ENCODE results near the gene PCDHGB4. TPM values are rescaled to one million over a fixed set of nuclear protein-coding genes. Genes with fewer than 3 reads are reported as not detected.
A peak's percentile ranks its signal among the peaks of the same experiment; 100 is the strongest.
"Not testable (repeated sequence)": the region's sequence is repeated elsewhere in the genome, so short reads cannot be mapped to it uniquely, and the experiment has no call there.

Gene PCDHGB4
- total RNA-seq, 2 donors from 2014 or later, result 6.7 to 9.9 TPM

- no peak for DNase-seq (ENCODE audit: low spot score)
- H3K4me1 ChIP-seq (replicated peaks), result no peaks in the 10 kb centered on the region
- no peak overlapping the region for H3K27ac ChIP-seq
- TF ChIP-seq CTCF (IDR thresholded peaks at IDR 0.05) (no peak), POLR2A (IDR thresholded peaks at IDR 0.05) (no peak), POLR2AphosphoS5 (IDR thresholded peaks at IDR 0.05) (no peak)
- no peaks in the 10 kb centered on the region for H3K36me3 ChIP-seq
- WGBS, result 22% methylated on average over 22 of the region's 22 CpGs
- peaks cover 10% of the 10 kb centered on the region for H3K9me3 ChIP-seq
- H3K27me3 ChIP-seq (replicated peaks; ENCODE audit: insufficient read depth), result no peaks in the 10 kb centered on the region
- intact Hi-C loops (cut with DNase I), result no loop called here
- H3K4me3 ChIP-seq, result no peak overlapping the region
These were observed 15.9 kb downstream of the PCDHGB4 start for GRCh38 chr5:141403387-141403786.

GRCh38 chr5:141407790-141408505 is 20.4 kb downstream of the PCDHGB4 start, which contains the start of gene PCDHGB6:
TSS of gene PCDHGB6 (plus strand) at chr5:141408021. CDS start at chr5:141408203, 182 bp downstream.
- H3K27me3 ChIP-seq (replicated peaks; ENCODE audit: insufficient read depth); H3K9me3 ChIP-seq; H3K4me1 ChIP-seq (replicated peaks); H3K27ac ChIP-seq; DNase-seq (ENCODE audit: low spot score); intact Hi-C loops (cut with DNase I); H3K36me3 ChIP-seq: not testable (repeated sequence)
- peak within 1 kb of the TSS in 1 of 2 donors; percentile 14 for H3K4me3 ChIP-seq
- WGBS, result 11% methylated on average over 44 of the region's 51 CpGs
- TF ChIP-seq CTCF (IDR thresholded peaks at IDR 0.05), result peak in 3 of 4 experiments; percentile 32 to 59 (median 59)

- no peaks in the 10 kb centered on the region for H3K36me3 ChIP-seq
- H3K4me3 ChIP-seq, result no peak overlapping the region
- H3K27ac ChIP-seq, result no peak overlapping the region
- no peak for DNase-seq (ENCODE audit: low spot score)
- TF ChIP-seq POLR2AphosphoS5 (IDR thresholded peaks at IDR 0.05), result no peak
- no peak for TF ChIP-seq POLR2A (IDR thresholded peaks at IDR 0.05)
- H3K27me3 ChIP-seq (replicated peaks; ENCODE audit: insufficient read depth), result peaks cover 2% of the 10 kb centered on the region
- intact Hi-C loops (cut with DNase I), result loop anchor here (10.0 kb wide), 1 partner anchor 115 kb away; no protein-coding TSS in a partner anchor
- H3K4me1 ChIP-seq (replicated peaks), result no peaks in the 10 kb centered on the region
- 23% methylated on average over 64 of the region's 64 CpGs for WGBS
- no peaks in the 10 kb centered on the region for H3K9me3 ChIP-seq
These were observed 22.3 kb downstream of the PCDHGB4 start for GRCh38 chr5:141409598-141410306.

GRCh38 chr5:141411575-141411974 is 24.1 kb downstream of the PCDHGB4 start:
- TF ChIP-seq CTCF (IDR thresholded peaks at IDR 0.05), result no peak
- H3K4me1 ChIP-seq (replicated peaks), result no peaks in the 10 kb centered on the region
- H3K9me3 ChIP-seq, result no peaks in the 10 kb centered on the region
- intact Hi-C loops (cut with DNase I), result loop anchor here (10.0 kb wide), 1 partner anchor 113 kb away; no protein-coding TSS in a partner anchor
- peaks cover 2% of the 10 kb centered on the region for H3K27me3 ChIP-seq (replicated peaks; ENCODE audit: insufficient read depth)
- no peak overlapping the region for H3K27ac ChIP-seq
- no peak overlapping the region for H3K4me3 ChIP-seq
- DNase-seq (ENCODE audit: low spot score), result no peak
- 56% methylated on average over 3 of the region's 3 CpGs for WGBS
- H3K36me3 ChIP-seq, result no peaks in the 10 kb centered on the region

GRCh38 chr5:141412854-141413539 is 25.5 kb downstream of the PCDHGB4 start, which contains the start of gene PCDHGA10:
TSS of gene PCDHGA10 (plus strand) at chr5:141412987. CDS start at chr5:141413176, 189 bp downstream.
- DNase-seq (ENCODE audit: low spot score), result peak; percentile 55
- 16% methylated on average over 31 of the region's 31 CpGs for WGBS
- Histone ChIP-seq H3K9me3 (no peaks in the 10 kb centered on the region), H3K27ac (peak within 1 kb of the TSS in 1 of 2 donors; percentile 39), H3K4me3 (peak within 1 kb of the TSS; percentile 5 to 27), H3K27me3 (replicated peaks; ENCODE audit: insufficient read depth) (peaks cover 2% of the 10 kb centered on the region), H3K36me3 (no peaks in the 10 kb centered on the region), H3K4me1 (replicated peaks) (no peaks in the 10 kb centered on the region)
- intact Hi-C loops (cut with DNase I), result loop anchor here (10.0 kb wide), 1 partner anchor 112 kb away; no protein-coding TSS in a partner anchor
- TF ChIP-seq CTCF (IDR thresholded peaks at IDR 0.05) (peak in 3 of 4 experiments; percentile 24 to 46 (median 38)), POLR2AphosphoS5 (IDR thresholded peaks at IDR 0.05) (peak; percentile 5), POLR2A (IDR thresholded peaks at IDR 0.05) (no peak)
